Mesenchymal stem cell (in vitro differentiated cells and primary cell): ENCODE results near the gene ITGA11.

Experiments used
- DNase-seq: peaks from one replicate; pipeline ENCODE4 v3.0.0-alpha.2; 2013
- H2AFZ ChIP-seq: one replicate; pipeline ENCODE4 v1.6.1; 2013; ENCODE audit warnings: low read depth, mild to moderate bottlenecking, control low read depth, inconsistent platforms, low read length, moderate library complexity
- H2AK5ac ChIP-seq: 2 replicates; pipeline ENCODE4 v1.6.1; 2013; ENCODE audit warnings: low read length, moderate library complexity, mild to moderate bottlenecking, inconsistent platforms; ENCODE audit not compliant: severe bottlenecking
- H2BK120ac ChIP-seq: one replicate; pipeline ENCODE4 v1.6.1; 2013; ENCODE audit warnings: low read depth, mild to moderate bottlenecking, inconsistent platforms, low read length, moderate library complexity
- H2BK12ac ChIP-seq, 2 experiments: one replicate each; pipeline ENCODE4 v1.6.1; 2013; ENCODE audit warnings: inconsistent platforms in 2 of 2, low read length in 2 of 2, mild to moderate bottlenecking in 2 of 2, moderate library complexity in 2 of 2, control low read depth in 1 of 2
- H2BK15ac ChIP-seq: one replicate; pipeline ENCODE4 v1.6.1; 2013; ENCODE audit warnings: mild to moderate bottlenecking, low read depth, inconsistent platforms; ENCODE audit not compliant: poor library complexity, severe bottlenecking
- H2BK5ac ChIP-seq: 2 replicates; pipeline ENCODE4 v1.6.1; 2013; ENCODE audit warnings: low read depth, mild to moderate bottlenecking, low read length, control low read depth, inconsistent platforms; ENCODE audit not compliant: poor library complexity, severe bottlenecking
- H3K14ac ChIP-seq, 2 experiments: one replicate each; pipeline ENCODE4 v1.6.1; 2013; ENCODE audit warnings: inconsistent platforms in 2 of 2, low read length in 2 of 2, control low read depth in 1 of 2, mild to moderate bottlenecking in 1 of 2, moderate library complexity in 1 of 2
- H3K18ac ChIP-seq, 2 experiments: one replicate each; pipeline ENCODE4 v1.6.1; 2013; ENCODE audit warnings: inconsistent platforms in 2 of 2, low read length in 2 of 2, control low read depth in 1 of 2, low read depth in 1 of 2, mild to moderate bottlenecking in 1 of 2
- H3K23ac ChIP-seq, 2 experiments: one replicate each; pipeline ENCODE4 v1.6.1; 2013; ENCODE audit warnings: inconsistent platforms in 2 of 2, low read length in 2 of 2, mild to moderate bottlenecking in 2 of 2, moderate library complexity in 2 of 2, control low read depth in 1 of 2
- H3K27ac ChIP-seq: 2 replicates; pipeline ENCODE4 v1.5.1; 2013; ENCODE audit warnings: mild to moderate bottlenecking, moderate library complexity, low read length, control low read depth, inconsistent platforms; ENCODE audit not compliant: poor library complexity, severe bottlenecking
- H3K27me3 ChIP-seq, 2 experiments: 2 replicates each; pipeline versions ENCODE4 v1.6.1 to v1.7.0; 2013; ENCODE audit warnings: low read length in 2 of 2, mild to moderate bottlenecking in 2 of 2, moderate library complexity in 2 of 2, control low read depth in 1 of 2, inconsistent platforms in 1 of 2; ENCODE audit not compliant: control insufficient read depth in 1 of 2, insufficient read depth in 1 of 2
- H3K36me3 ChIP-seq, 2 experiments: 2 replicates each; pipeline versions ENCODE4 v1.6.1 to v1.7.0; 2013; ENCODE audit warnings: low read length in 2 of 2, control low read depth in 1 of 2, inconsistent platforms in 1 of 2, low read depth in 1 of 2, mild to moderate bottlenecking in 1 of 2; ENCODE audit not compliant: insufficient read depth in 2 of 2, control insufficient read depth in 1 of 2
- H3K4ac ChIP-seq, 2 experiments: one replicate each; pipeline ENCODE4 v1.6.1; 2013; ENCODE audit warnings: inconsistent platforms in 2 of 2, low read length in 2 of 2, mild to moderate bottlenecking in 2 of 2, moderate library complexity in 2 of 2, control low read depth in 1 of 2, low read depth in 1 of 2
- H3K4me1 ChIP-seq: 2 replicates; pipeline ENCODE4 v1.6.1; 2013; ENCODE audit warnings: low read depth, low read length, control low read depth; ENCODE audit not compliant: control insufficient read depth, insufficient read depth
- H3K4me2 ChIP-seq: 2 replicates; pipeline ENCODE4 v1.6.1; 2013; ENCODE audit warnings: low read length, mild to moderate bottlenecking, inconsistent platforms; ENCODE audit not compliant: poor library complexity, severe bottlenecking
- H3K4me3 ChIP-seq, 2 experiments: 2 replicates each; pipeline versions ENCODE4 v1.5.1 to v1.7.0; 2013; ENCODE audit warnings: low read length in 2 of 2, mild to moderate bottlenecking in 2 of 2, control low read depth in 1 of 2, low read depth in 1 of 2; ENCODE audit not compliant: insufficient read depth in 1 of 2
- H3K79me1 ChIP-seq: replicated peaks from 2 replicates; pipeline ENCODE4 v1.6.1; 2013; ENCODE audit warnings: mild to moderate bottlenecking, control low read depth, low read length, inconsistent platforms; ENCODE audit not compliant: poor library complexity, severe bottlenecking
- H3K9ac ChIP-seq: 2 replicates; pipeline ENCODE4 v1.7.0; 2013; ENCODE audit warnings: mild to moderate bottlenecking, low read length, moderate library complexity
- H3K9me3 ChIP-seq: 2 replicates; pipeline ENCODE4 v1.7.0; 2013; ENCODE audit warnings: mild to moderate bottlenecking, low read length; ENCODE audit not compliant: control insufficient read depth
- H4K8ac ChIP-seq: one replicate; pipeline ENCODE4 v1.6.1; 2013; ENCODE audit warnings: inconsistent platforms, mild to moderate bottlenecking, low read length, moderate library complexity
- H4K91ac ChIP-seq: one replicate; pipeline ENCODE4 v1.6.1; 2013; ENCODE audit warnings: mild to moderate bottlenecking, low read length, inconsistent platforms
- WGBS: methylation state at CpG from one replicate; pipeline ENCODE4 v1.1.7; 2013; ENCODE audit warnings: mixed read lengths; 5-methylcytosine and 5-hydroxymethylcytosine counted together

ITGA11 gene

GRCh38 chr15:68378595-68378994 is 53.4 kb downstream of the ITGA11 start:
- WGBS = 100% methylated on average over 3 of the region's 3 CpGs

DNA sequence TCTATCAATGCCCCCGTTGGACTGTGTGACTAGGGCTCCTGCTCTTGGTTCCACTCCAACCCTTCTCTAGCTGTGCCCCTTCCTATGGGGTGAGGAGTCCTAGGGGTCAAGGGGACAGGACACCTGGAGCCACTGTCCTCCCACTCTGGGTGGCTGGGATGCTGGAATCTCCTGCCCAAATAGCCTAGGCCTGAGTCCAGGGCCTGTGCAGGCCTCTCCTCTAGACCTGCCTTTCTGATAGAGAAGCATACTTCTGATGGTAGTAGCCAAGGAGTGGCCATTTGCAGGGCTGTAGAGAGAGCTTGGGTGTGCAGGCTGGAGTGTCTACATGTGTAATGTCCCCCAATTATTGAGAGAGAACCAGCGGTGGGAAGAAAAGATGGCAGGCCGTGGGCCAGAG is 54.2 kb downstream of the ITGA11 start:
- H3K4ac ChIP-seq = no peak overlapping the region
- H3K4me1 ChIP-seq = peaks cover 17% of the 10 kb centered on the region
- H2BK120ac ChIP-seq = no peak overlapping the region
- peaks cover 48% of the 10 kb centered on the region for H3K79me1 ChIP-seq
- no peak overlapping the region for H3K23ac ChIP-seq
- no peak overlapping the region for H2BK5ac ChIP-seq
- H3K27ac ChIP-seq = no peak overlapping the region
- H3K9me3 ChIP-seq = no peaks in the 10 kb centered on the region
- H3K14ac ChIP-seq = no peak overlapping the region
- no peak overlapping the region for H2BK12ac ChIP-seq
- peaks cover 0 to 50% of the 10 kb centered on the region in 2 experiments for H3K36me3 ChIP-seq
- H4K91ac ChIP-seq = peak overlapping the region; percentile 57
- H3K9ac ChIP-seq = no peak overlapping the region
- H3K27me3 ChIP-seq = no peaks in the 10 kb centered on the region
- WGBS = 100% methylated on average over 3 of the region's 3 CpGs
- H2AK5ac ChIP-seq = no peak overlapping the region
- no peak overlapping the region for H3K4me2 ChIP-seq
- no peak overlapping the region for H2BK15ac ChIP-seq
- no peak overlapping the region for H3K18ac ChIP-seq
- no peak overlapping the region for H2AFZ ChIP-seq
- no peak for DNase-seq
- no peak overlapping the region for H4K8ac ChIP-seq
- no peak overlapping the region for H3K4me3 ChIP-seq

More at GRCh38 chr15:68378595-68378994, 53.4 kb downstream of the ITGA11 start:
- Histone ChIP-seq H3K4me1 (peaks cover 17% of the 10 kb centered on the region), H3K4ac (no peak overlapping the region), H3K27me3 (no peaks in the 10 kb centered on the region), H2BK12ac (no peak overlapping the region), H3K79me1 (peaks cover 42% of the 10 kb centered on the region), H3K9ac (no peak overlapping the region), H2AK5ac (no peak overlapping the region), H2BK15ac (no peak overlapping the region), H2BK120ac (no peak overlapping the region), H4K91ac (no peak overlapping the region), H2BK5ac (no peak overlapping the region), H3K36me3 (peaks cover 0 to 46% of the 10 kb centered on the region in 2 experiments), H3K18ac (peak overlapping the region in 1 of 2 experiments; percentile 37), H4K8ac (no peak overlapping the region), H3K4me3 (no peak overlapping the region), H2AFZ (no peak overlapping the region), H3K14ac (no peak overlapping the region), H3K9me3 (no peaks in the 10 kb centered on the region), H3K4me2 (no peak overlapping the region), H3K23ac (no peak overlapping the region), H3K27ac (no peak overlapping the region)
- DNase-seq = no peak

DNA sequence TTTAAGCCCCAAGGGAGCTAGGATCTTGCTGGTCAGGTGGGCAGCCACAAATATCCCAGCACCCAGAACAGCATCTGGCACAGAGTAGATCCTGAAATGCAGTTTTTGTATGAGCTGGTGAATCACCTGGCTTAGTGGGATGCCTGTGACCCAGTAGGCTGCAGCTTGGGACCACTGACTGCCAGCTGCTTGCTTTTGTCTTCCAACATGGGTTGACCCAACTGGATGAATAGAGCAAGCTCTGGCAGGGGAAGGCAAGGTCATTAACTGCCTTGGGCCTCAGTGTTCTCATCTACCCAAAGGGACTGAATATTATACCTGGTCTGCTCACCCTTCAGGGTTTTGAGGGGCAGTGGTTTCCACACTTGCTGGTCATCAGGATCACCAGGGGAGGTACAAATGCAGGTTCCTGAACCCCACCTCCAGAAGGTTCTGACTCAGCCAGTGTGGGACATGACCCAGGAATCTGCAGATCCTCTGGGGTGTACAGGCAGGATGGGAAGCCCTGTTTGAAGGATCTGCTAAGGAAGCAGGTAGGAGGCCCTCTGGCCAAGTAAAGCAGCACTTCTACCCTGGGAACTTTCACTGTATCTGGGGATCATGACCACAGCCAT is 55.4 kb downstream of the ITGA11 start:
- H2AFZ ChIP-seq = no peak overlapping the region
- no peak overlapping the region for H3K23ac ChIP-seq
- H2BK5ac ChIP-seq = no peak overlapping the region
- no peak overlapping the region for H3K4me3 ChIP-seq
- H4K8ac ChIP-seq = no peak overlapping the region
- H2AK5ac ChIP-seq = peak overlapping the region; percentile 34
- no peaks in the 10 kb centered on the region for H3K27me3 ChIP-seq
- H3K79me1 ChIP-seq = peaks cover 53% of the 10 kb centered on the region
- no peak overlapping the region for H3K14ac ChIP-seq
- no peak overlapping the region for H2BK12ac ChIP-seq
- H3K36me3 ChIP-seq = peaks cover 0 to 58% of the 10 kb centered on the region in 2 experiments
- no peaks in the 10 kb centered on the region for H3K9me3 ChIP-seq
- DNase-seq = no peak
- no peak overlapping the region for H3K9ac ChIP-seq
- H3K4ac ChIP-seq = no peak overlapping the region
- H2BK15ac ChIP-seq = no peak overlapping the region
- no peak overlapping the region for H4K91ac ChIP-seq
- no peak overlapping the region for H3K4me2 ChIP-seq
- H3K4me1 ChIP-seq = peaks cover 20% of the 10 kb centered on the region
- no peak overlapping the region for H2BK120ac ChIP-seq
- peak overlapping the region in 1 of 2 experiments; percentile 42 for H3K18ac ChIP-seq
- H3K27ac ChIP-seq = no peak overlapping the region

DNA sequence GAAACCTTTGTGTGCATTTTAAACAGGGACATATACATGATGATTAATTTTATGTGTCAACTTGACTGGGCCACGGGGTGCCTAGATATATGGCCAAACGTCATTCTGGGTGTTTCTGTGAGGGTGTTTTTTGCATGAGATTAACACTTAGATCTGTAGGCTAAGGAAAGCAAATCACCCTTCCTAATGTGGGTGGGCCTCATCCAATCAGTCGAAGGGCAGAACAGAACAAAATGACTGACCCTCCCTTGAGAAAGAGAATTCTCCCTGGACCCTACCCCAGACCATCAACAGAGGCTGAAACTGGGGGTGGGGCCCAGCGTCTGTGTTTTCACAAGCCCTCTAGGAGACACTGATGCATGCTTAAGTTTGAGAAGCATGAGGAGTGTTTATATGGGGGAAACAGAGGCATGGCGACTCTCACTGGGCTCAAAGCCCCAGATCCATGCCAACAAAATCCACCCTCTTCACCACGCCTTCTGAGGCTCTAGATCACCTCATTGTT is 56.2 kb downstream of the ITGA11 start:
- 97% methylated on average over 5 of the region's 6 CpGs for WGBS
- Histone ChIP-seq H3K36me3 (peaks cover 0 to 63% of the 10 kb centered on the region in 2 experiments), H3K4me1 (peaks cover 20% of the 10 kb centered on the region), H3K4me3 (no peak overlapping the region), H3K18ac (no peak overlapping the region), H3K9ac (no peak overlapping the region), H3K23ac (no peak overlapping the region), H2BK15ac (no peak overlapping the region), H2BK5ac (no peak overlapping the region), H3K27me3 (no peaks in the 10 kb centered on the region), H2AK5ac (no peak overlapping the region), H3K9me3 (no peaks in the 10 kb centered on the region), H3K27ac (no peak overlapping the region), H2AFZ (no peak overlapping the region), H2BK120ac (no peak overlapping the region), H3K4me2 (no peak overlapping the region), H4K8ac (no peak overlapping the region), H3K4ac (no peak overlapping the region), H3K79me1 (peaks cover 49% of the 10 kb centered on the region), H2BK12ac (no peak overlapping the region), H3K14ac (no peak overlapping the region), H4K91ac (no peak overlapping the region)
- DNase-seq = no peak
